ENCODE data around the gene NTRK3.
"Not testable (repeated sequence)": the region's sequence is repeated elsewhere in the genome, so short reads cannot be mapped to it uniquely, and the experiment has no call there.

The NTRK3 gene

DNA sequence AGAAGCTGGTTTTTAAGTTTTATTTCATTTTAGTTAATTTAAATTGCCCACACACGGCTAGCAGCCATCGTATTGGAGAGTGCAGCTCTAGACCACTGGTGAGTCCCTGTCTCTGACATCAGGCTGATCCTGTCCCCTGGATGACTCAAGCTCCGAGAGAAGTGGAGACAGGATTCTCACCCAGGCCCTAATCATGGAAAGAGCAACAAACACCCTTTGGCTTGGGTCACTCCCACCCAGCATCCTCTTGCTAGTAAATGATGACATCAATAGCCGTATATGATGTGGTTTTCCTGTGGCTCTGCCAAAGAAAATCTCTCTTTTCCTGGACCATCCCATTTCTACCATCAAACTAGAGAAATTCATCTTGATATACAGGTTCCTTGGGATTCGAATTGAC lies 182.2 kb downstream of the NTRK3 start:
- Histone ChIP-seq H2BK120ac (ENCODE audit: insufficient read depth, low read length, poor library complexity) (no peak overlapping the region), H2BK12ac (ENCODE audit: low read length) (no peak overlapping the region), H3K4me3 (ENCODE audit: low read depth, low read length) (no peak overlapping the region), H3K9me3 (ENCODE audit: insufficient read depth, low read depth, low read length) (no peaks in the 10 kb centered on the region), H3K27ac (ENCODE audit: low read depth, low read length) (no peak overlapping the region), H3K9ac (ENCODE audit: low read length) (no peak overlapping the region), H3K4me1 (ENCODE audit: control insufficient read depth in 1 of 2, insufficient read depth in 2 of 2, low read length in 2 of 2) (peaks cover 2 to 10% of the 10 kb centered on the region in 2 experiments), H3K18ac (ENCODE audit: low read length) (no peak overlapping the region), H3K4me2 (ENCODE audit: low read length) (no peak overlapping the region), H4K91ac (ENCODE audit: low read depth, low read length) (no peak overlapping the region), H4K8ac (ENCODE audit: low read depth, low read length) (no peak overlapping the region), H3K79me1 (ENCODE audit: low read length) (no peaks in the 10 kb centered on the region), H3K79me2 (ENCODE audit: control insufficient read depth, insufficient read depth, low read length, poor library complexity) (no peaks in the 10 kb centered on the region), H2BK5ac (ENCODE audit: low read depth, low read length, poor library complexity) (no peak overlapping the region), H3K4ac (ENCODE audit: low read depth, low read length) (no peak overlapping the region), H3K27me3 (ENCODE audit: insufficient read depth, low read length) (no peaks in the 10 kb centered on the region), H4K12ac (ENCODE audit: low read depth, low read length) (no peak overlapping the region), H2AK5ac (ENCODE audit: low read length) (no peak overlapping the region), H2AFZ (ENCODE audit: insufficient read depth, low read length, poor library complexity) (no peak overlapping the region), H3K23ac (ENCODE audit: low read length) (no peak overlapping the region), H3K36me3 (ENCODE audit: control insufficient read depth in 1 of 2, insufficient read depth in 2 of 2, low read length in 2 of 2) (no peaks in the 10 kb centered on the region), H3K14ac (ENCODE audit: low read length) (no peak overlapping the region)
- DNase-seq = no peak
- no CpG with 5 or more reads among the region's 5 CpGs for WGBS (ENCODE audit: extremely low coverage, insufficient coverage, insufficient read length)

DNA sequence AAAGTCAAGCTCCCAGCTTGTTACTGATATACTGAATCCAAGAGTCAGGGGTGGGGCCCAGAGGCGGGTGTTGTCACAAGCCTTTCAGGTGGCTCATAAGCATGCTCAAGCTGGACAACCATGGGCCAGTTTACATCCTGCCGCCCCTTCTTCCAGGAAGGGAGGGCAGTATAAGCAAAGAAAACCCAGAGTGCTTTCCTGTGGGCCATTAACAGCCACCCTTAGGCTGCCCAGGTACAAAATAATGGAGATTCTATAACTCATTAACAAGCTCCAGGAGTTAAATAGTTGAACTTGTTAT lies 183.2 kb downstream of the NTRK3 start:
- H3K27ac ChIP-seq (ENCODE audit: low read depth, low read length) = no peak overlapping the region
- no peak overlapping the region for H3K14ac ChIP-seq (ENCODE audit: low read length)
- no peak overlapping the region for H3K4me2 ChIP-seq (ENCODE audit: low read length)
- no peak overlapping the region for H4K8ac ChIP-seq (ENCODE audit: low read depth, low read length)
- no peak overlapping the region for H2BK12ac ChIP-seq (ENCODE audit: low read length)
- no peak overlapping the region for H2BK5ac ChIP-seq (ENCODE audit: low read depth, low read length, poor library complexity)
- H3K9me3 ChIP-seq (ENCODE audit: insufficient read depth, low read depth, low read length) = no peaks in the 10 kb centered on the region
- no peak overlapping the region for H3K4ac ChIP-seq (ENCODE audit: low read depth, low read length)
- no peak overlapping the region for H3K18ac ChIP-seq (ENCODE audit: low read length)
- no peak overlapping the region for H3K4me3 ChIP-seq (ENCODE audit: low read depth, low read length)
- no peak overlapping the region for H4K91ac ChIP-seq (ENCODE audit: low read depth, low read length)
- no peak overlapping the region for H2BK120ac ChIP-seq (ENCODE audit: insufficient read depth, low read length, poor library complexity)
- DNase-seq = no peak
- H3K79me1 ChIP-seq (ENCODE audit: low read length) = no peaks in the 10 kb centered on the region
- H3K79me2 ChIP-seq (ENCODE audit: control insufficient read depth, insufficient read depth, low read length, poor library complexity) = no peaks in the 10 kb centered on the region
- H3K4me1 ChIP-seq (ENCODE audit: control insufficient read depth in 1 of 2, insufficient read depth in 2 of 2, low read length in 2 of 2) = peaks cover 2 to 10% of the 10 kb centered on the region in 2 experiments
- no peak overlapping the region for H2AFZ ChIP-seq (ENCODE audit: insufficient read depth, low read length, poor library complexity)
- no peak overlapping the region for H2AK5ac ChIP-seq (ENCODE audit: low read length)
- H4K12ac ChIP-seq (ENCODE audit: low read depth, low read length) = no peak overlapping the region
- H3K27me3 ChIP-seq (ENCODE audit: insufficient read depth, low read length) = no peaks in the 10 kb centered on the region
- no CpG with 5 or more reads among the region's 2 CpGs for WGBS (ENCODE audit: extremely low coverage, insufficient coverage, insufficient read length)
- no peak overlapping the region for H3K9ac ChIP-seq (ENCODE audit: low read length)
- H3K23ac ChIP-seq (ENCODE audit: low read length) = no peak overlapping the region
- no peaks in the 10 kb centered on the region for H3K36me3 ChIP-seq (ENCODE audit: control insufficient read depth in 1 of 2, insufficient read depth in 2 of 2, low read length in 2 of 2)

DNA sequence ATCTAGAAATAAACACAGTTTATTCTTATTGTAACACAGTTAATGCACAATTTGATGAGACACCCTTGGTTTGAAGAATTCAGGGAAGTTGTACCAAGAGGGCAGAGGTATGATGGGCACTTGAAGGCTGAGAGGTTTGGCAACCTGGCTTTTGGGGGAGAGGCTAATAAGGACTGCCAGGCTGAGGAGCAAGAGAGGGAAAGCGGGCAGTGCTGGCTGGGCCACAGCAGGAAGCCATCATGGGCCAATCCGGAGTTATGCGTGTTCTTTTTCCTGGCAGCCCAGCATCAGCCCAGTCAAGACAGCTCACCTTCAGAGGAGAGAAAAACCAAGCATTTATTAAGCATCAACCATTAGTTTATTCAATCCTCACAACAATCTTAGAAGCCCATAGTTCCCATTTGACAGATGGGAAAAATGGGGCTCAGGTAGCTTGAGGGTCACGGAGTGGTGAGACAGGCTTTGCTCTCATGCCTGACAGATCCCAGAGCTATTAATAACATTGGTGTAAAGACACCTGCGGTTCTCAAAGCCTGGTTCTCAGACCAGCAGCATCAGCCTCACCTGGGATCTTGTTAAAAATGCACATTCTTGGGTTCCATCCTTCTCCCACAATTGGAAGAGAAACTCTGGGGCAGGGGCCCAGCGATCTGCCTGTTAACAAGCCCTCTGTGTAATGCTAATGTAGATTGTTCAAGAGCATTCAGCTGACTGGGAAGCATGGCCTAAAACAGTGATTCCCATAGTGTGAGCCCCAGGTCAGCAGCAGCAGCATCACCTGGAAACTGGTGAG lies 183.7 kb downstream of the NTRK3 start:
- H2AFZ ChIP-seq (ENCODE audit: insufficient read depth, low read length, poor library complexity) = no peak overlapping the region
- H4K91ac ChIP-seq (ENCODE audit: low read depth, low read length) = no peak overlapping the region
- H3K4me3 ChIP-seq (ENCODE audit: low read depth, low read length) = no peak overlapping the region
- H4K12ac ChIP-seq (ENCODE audit: low read depth, low read length) = no peak overlapping the region
- no CpG with 5 or more reads among the region's 6 CpGs for WGBS (ENCODE audit: extremely low coverage, insufficient coverage, insufficient read length)
- H3K79me1 ChIP-seq (ENCODE audit: low read length) = no peaks in the 10 kb centered on the region
- peaks cover 2 to 8% of the 10 kb centered on the region in 2 experiments for H3K4me1 ChIP-seq (ENCODE audit: control insufficient read depth in 1 of 2, insufficient read depth in 2 of 2, low read length in 2 of 2)
- no peak overlapping the region for H3K9ac ChIP-seq (ENCODE audit: low read length)
- H3K4me2 ChIP-seq (ENCODE audit: low read length) = no peak overlapping the region
- H2AK5ac ChIP-seq (ENCODE audit: low read length) = no peak overlapping the region
- no peak overlapping the region for H2BK120ac ChIP-seq (ENCODE audit: insufficient read depth, low read length, poor library complexity)
- H3K79me2 ChIP-seq (ENCODE audit: control insufficient read depth, insufficient read depth, low read length, poor library complexity) = no peaks in the 10 kb centered on the region
- no peak overlapping the region for H3K18ac ChIP-seq (ENCODE audit: low read length)
- no peak overlapping the region for H3K4ac ChIP-seq (ENCODE audit: low read depth, low read length)
- H3K14ac ChIP-seq (ENCODE audit: low read length) = no peak overlapping the region
- no peaks in the 10 kb centered on the region for H3K36me3 ChIP-seq (ENCODE audit: control insufficient read depth in 1 of 2, insufficient read depth in 2 of 2, low read length in 2 of 2)
- no peak overlapping the region for H2BK12ac ChIP-seq (ENCODE audit: low read length)
- no peak overlapping the region for H2BK5ac ChIP-seq (ENCODE audit: low read depth, low read length, poor library complexity)
- H3K23ac ChIP-seq (ENCODE audit: low read length) = no peak overlapping the region
- DNase-seq = no peak
- H4K8ac ChIP-seq (ENCODE audit: low read depth, low read length) = no peak overlapping the region
- no peak overlapping the region for H3K27ac ChIP-seq (ENCODE audit: low read depth, low read length)
- no peaks in the 10 kb centered on the region for H3K27me3 ChIP-seq (ENCODE audit: insufficient read depth, low read length)
- H3K9me3 ChIP-seq (ENCODE audit: insufficient read depth, low read depth, low read length) = no peaks in the 10 kb centered on the region

DNA sequence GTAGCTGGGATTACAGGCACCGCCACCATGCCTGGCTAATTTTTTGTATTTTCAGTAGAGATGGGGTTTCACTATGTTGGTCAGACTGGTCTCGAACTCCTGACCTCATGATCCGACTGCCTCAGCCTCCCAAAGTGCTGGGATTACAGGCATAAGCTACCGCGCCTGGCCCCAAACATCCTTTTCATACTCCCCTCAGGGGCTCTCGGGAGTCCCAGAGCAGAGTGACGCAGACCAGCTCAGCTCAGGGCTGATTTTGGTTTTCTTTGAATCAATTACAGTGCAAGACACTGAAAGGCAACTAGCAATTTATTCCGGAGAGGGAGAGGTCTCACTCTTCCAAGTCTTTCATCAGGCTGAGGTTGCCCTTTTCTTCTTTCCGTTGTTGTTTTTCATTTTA lies 184.4 kb downstream of the NTRK3 start:
- not testable (repeated sequence) for H3K4me2 ChIP-seq (ENCODE audit: low read length); H3K4me1 ChIP-seq (ENCODE audit: control insufficient read depth in 1 of 2, insufficient read depth in 2 of 2, low read length in 2 of 2); H2BK5ac ChIP-seq (ENCODE audit: low read depth, low read length, poor library complexity); H3K14ac ChIP-seq (ENCODE audit: low read length); H3K9ac ChIP-seq (ENCODE audit: low read length); H4K8ac ChIP-seq (ENCODE audit: low read depth, low read length); H3K79me2 ChIP-seq (ENCODE audit: control insufficient read depth, insufficient read depth, low read length, poor library complexity); H3K23ac ChIP-seq (ENCODE audit: low read length); H2AFZ ChIP-seq (ENCODE audit: insufficient read depth, low read length, poor library complexity); H3K27me3 ChIP-seq (ENCODE audit: insufficient read depth, low read length); H3K36me3 ChIP-seq (ENCODE audit: control insufficient read depth in 1 of 2, insufficient read depth in 2 of 2, low read length in 2 of 2); H2AK5ac ChIP-seq (ENCODE audit: low read length); H2BK12ac ChIP-seq (ENCODE audit: low read length); DNase-seq; H2BK120ac ChIP-seq (ENCODE audit: insufficient read depth, low read length, poor library complexity); H3K9me3 ChIP-seq (ENCODE audit: insufficient read depth, low read depth, low read length); H3K27ac ChIP-seq (ENCODE audit: low read depth, low read length); H3K79me1 ChIP-seq (ENCODE audit: low read length); H3K18ac ChIP-seq (ENCODE audit: low read length); H4K12ac ChIP-seq (ENCODE audit: low read depth, low read length); H3K4ac ChIP-seq (ENCODE audit: low read depth, low read length); H4K91ac ChIP-seq (ENCODE audit: low read depth, low read length); H3K4me3 ChIP-seq (ENCODE audit: low read depth, low read length)
- no CpG with 5 or more reads among the region's 9 CpGs for WGBS (ENCODE audit: extremely low coverage, insufficient coverage, insufficient read length)

Data from trophoblast cell (in vitro differentiated cells and primary cell).